HG03045 (cell line): ENCODE measurements around the gene NDUFB11.
"Not testable (repeated sequence)": the region's sequence is repeated elsewhere in the genome, so short reads cannot be mapped to it uniquely, and the experiment has no call there.

Experiments
- ATAC-seq: cut with Tn5 transposase; IDR thresholded peaks from one replicate; pipeline ENCODE4 v1.9.1; 2021; ENCODE audit warnings: mild to moderate bottlenecking, moderate library complexity; ENCODE audit not compliant: unreplicated experiment

The NDUFB11 gene

GRCh38 chrX:47146936-47147859, 2.7 kb upstream of the NDUFB11 start:
- ATAC-seq = no peak

DNA sequence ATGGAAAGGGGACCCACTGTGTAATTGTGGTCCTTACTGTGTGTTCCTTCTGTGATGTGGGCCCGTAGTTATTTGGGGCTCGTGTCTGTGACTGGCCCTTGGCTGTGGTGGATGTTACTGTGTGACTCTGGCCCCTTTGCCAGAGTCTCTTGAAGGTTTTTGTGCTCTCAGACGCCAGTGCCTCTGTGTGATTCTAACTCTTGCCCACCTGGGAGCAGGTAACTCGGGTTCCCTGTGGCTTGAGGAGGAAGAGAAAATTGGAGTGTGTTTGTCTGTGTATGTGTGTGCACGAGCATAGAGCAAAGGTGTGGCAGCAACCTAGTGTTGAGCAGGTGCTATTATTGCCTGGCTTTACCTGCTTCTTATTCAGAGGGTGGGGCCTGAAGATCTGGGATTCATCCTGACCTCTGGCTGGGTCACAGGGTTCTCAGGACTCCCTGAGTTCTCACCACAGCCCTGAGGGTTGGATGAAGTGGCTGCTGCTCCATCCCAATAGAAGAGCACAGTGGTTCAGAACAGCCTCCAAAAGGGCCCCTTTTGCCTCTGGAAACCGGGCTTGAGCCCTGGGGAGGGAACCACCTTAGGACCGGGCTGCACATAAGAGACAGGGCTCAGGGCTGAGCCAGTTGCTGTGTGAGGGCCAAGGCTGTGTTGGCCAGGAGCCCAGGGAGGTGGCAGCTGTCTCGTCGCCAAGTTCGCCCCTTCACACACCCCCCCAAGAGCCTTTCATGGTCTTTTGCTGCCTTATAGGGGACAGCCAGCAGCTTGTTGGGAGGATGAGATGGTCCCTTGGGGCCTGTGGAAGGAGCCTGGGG, 1.8 kb upstream of the NDUFB11 start:
- ATAC-seq = no peak

- ATAC-seq = peak; percentile 28
Measured at GRCh38 chrX:47145395-47146120, 1.1 kb upstream of the NDUFB11 start.

GRCh38 chrX:47143894-47144625, 442 bp downstream of the NDUFB11 start:
- ATAC-seq = peak; percentile 4

DNA sequence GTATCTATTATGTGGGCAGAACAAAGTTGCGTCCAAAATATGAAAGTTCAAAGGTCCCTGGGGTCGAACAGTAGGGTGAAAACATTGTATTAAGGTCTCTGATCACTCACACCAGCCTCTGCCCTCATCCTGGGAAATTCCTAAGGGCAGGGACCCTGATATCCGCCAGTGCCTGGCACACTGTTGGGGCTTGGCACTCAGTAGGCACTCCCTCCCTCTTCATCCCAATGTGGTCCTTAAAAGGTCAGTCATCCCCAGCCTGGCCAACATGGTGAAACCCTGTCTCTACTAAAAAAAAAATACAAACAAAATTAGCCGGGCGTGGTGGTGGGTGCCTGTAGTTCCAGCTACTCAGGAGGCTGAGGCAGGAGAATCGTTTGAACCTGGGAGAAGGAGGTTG, 6.3 kb downstream of the NDUFB11 start:
- ATAC-seq = no peak

DNA sequence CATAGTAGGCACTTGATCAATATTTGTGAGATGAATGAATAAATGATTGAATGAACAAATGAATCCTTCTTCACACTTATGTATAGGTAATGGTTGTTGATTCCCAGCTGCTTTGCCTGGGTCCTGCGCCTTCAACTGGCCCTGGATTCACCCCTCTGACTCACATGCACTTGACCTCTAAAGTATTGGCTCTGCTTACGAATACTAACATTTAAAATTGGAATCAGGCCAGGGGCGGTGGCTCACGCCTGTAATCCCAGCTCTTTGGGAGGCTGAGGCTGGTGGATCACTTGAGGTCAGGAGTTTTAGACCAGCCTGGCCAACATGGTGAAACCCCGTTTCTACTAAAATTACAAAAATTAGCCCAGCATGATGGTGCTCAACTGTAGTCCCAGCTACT, 8.9 kb downstream of the NDUFB11 start:
- not testable (repeated sequence) for ATAC-seq

GRCh38 chrX:47133493-47133892, 11.0 kb downstream of the NDUFB11 start:
- no peak for ATAC-seq

GRCh38 chrX:47129899-47130358, 14.6 kb downstream of the NDUFB11 start:
- ATAC-seq = no peak

DNA sequence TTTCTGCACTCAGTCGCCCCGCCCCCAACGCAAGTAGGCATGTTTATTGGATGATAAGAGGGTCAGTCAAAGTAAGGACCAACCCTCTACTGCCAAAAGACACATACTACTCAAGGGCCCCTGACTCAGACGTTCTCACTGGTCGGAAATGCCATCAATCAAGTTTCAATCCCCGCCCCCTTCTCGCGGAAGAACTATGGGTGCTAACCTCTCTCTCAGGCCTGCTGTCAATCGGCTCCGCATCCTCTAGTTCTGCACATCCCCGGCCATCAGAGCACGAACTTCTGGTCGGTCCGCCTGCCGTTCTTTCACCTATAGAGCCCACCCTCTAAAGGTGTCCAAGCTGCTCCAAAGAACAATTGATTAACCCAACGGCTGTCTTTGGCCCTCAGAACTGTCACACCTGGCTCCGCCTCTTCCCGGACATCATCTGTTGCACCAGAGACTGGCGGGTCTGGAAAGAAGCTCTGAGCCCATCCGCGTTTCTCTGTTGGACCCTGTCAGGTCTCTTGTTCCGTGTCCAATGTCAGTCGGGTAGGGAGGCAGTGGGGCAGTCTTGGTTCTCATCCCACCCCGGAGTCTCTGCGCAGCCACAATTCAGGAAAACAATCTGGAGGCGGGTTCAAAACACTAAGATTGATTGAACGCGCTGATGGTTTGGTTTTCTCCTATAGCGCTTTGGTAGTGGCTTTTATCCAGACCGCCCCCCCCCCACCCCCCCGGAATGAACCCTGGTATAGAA, 15.2 kb downstream of the NDUFB11 start:
- ATAC-seq = peak; percentile 97

GRCh38 chrX:47124466-47124865, 20.0 kb downstream of the NDUFB11 start:
- ATAC-seq = not testable (repeated sequence)

- ATAC-seq = not testable (repeated sequence)
Measured at GRCh38 chrX:47116551-47117110, 27.9 kb downstream of the NDUFB11 start.

- ATAC-seq = no peak
Measured at GRCh38 chrX:47112316-47112954, 32.1 kb downstream of the NDUFB11 start.

DNA sequence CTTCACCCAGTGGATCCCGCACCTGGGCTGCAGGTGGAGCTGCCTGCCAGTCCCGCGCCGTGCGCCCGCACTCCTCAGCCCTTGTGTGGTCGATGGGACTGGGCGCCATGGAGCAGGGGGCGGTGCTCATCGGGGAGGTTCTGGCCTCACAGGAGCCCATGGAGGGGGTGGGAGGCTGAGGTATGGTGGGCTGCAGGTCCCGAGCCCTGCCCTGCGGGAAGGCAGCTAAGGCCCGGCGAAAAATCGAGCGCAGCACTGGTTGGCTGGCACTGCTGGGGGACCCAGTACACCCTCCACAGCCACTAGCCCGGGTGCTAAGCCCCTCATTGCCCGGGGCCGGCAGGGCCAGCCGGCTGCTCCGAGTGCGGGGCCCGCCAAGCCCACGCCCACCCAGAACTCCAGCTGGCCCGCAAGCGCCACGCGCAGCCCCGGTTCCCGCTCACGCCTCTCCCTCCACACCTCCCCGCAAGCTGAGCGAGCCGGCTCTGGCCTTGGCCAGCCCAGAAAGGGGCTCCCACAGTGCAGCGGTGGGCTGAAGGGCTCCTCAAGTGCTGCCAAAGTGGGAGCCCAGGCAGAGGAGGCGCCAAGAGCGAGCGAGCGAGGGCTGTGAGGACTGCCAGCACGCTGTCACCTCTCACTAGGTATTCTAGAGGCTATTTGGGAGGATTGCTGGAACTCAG, 33.4 kb downstream of the NDUFB11 start:
- not testable (repeated sequence) for ATAC-seq

DNA sequence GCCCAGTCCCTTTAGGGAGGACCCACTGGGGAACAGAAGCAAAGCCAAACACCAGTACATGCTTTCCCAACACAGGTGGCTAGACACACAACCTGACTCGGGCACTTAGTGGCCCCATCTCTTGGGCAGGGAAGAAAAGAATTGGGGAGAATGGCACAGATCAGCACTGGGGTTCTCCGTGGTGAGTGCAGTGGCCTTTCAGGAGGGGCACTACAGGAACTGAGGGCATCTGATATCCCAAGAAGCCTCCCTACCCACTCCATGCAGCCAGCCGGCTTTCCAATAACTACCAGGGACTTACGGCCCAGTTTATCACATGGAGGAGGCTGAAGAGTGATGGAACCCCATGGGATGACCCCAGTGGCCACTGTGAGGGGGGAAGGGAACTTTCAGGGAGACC, 43.3 kb downstream of the NDUFB11 start:
- ATAC-seq = no peak

GRCh38 chrX:47098338-47099094, 46.0 kb downstream of the NDUFB11 start:
- no peak for ATAC-seq

DNA sequence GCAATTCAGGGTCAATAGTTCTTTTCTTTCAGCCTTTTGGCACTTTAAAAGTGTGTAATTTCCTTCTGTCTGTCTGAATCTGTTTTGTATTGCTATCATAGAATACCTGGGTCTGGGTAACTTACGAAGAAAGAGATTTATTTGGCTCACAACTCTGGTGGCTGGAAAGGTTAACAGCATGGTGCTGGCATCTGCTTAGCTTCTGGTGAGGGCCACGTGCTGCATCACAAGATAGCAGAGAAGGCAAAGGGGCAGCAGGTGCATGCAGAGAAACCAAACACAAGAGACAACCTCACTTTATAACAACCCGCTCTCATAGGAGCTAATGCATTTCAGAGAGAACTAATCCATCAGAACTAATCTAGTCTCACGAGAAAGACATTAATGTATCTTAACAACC, 47.5 kb downstream of the NDUFB11 start:
- ATAC-seq = no peak

- no peak for ATAC-seq
Measured at GRCh38 chrX:47093860-47094259, 50.6 kb downstream of the NDUFB11 start.

DNA sequence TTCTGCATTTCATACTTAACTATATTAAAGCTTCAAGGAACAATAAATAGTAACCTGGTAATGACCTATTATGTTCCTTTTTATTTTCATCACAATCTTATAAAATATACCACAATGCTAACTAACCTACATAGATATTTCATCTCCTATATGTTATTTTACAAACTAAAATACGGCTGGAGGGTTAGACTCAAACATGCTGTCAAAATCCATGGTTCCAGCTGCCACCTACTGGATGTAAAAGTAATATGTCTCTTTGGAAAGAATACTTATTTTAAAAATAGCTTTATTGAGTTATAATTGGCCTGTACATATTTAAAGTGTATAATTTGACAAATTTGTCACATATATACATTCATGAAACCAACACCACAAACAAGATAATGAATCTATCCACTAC, 51.3 kb downstream of the NDUFB11 start:
- ATAC-seq = no peak
